GM23338 (cell line): ENCODE data around the gene MYOF. TPM values are rescaled to one million over a fixed set of nuclear protein-coding genes. Genes with fewer than 3 reads are reported as not detected.

Source experiments
- ATAC-seq: fragments of 200-7000 bp; cut with Tn5 transposase; 3 replicates; pipeline ENCODE4 v1.9.1; 2020
- DNase-seq: peaks from one replicate; pipeline ENCODE4 v3.0.0-alpha.2; 2015; ENCODE audit warnings: low spot score
- H2AFZ ChIP-seq: fragments of 200-600 bp; sonication (generic); 2 replicates; pipeline ENCODE4 v1.8.0; 2016; ENCODE audit warnings: antibody characterized with exemption, mild to moderate bottlenecking, moderate library complexity
- H3F3A ChIP-seq: fragments of 200-600 bp; sonication (generic); replicated peaks from 2 replicates; pipeline ENCODE4 v1.8.0; 2017; ENCODE audit warnings: antibody characterized with exemption, mixed run types, low read depth
- H3K27ac ChIP-seq: fragments of 200-600 bp; sonication (generic); 2 replicates; pipeline ENCODE4 v1.6.1; 2016; ENCODE audit warnings: low read depth
- H3K27me3 ChIP-seq: fragments of 200-600 bp; sonication (generic); 2 replicates; pipeline ENCODE4 v1.8.0; 2016; ENCODE audit warnings: mild to moderate bottlenecking, mixed run types, moderate library complexity; ENCODE audit not compliant: insufficient read depth
- H3K36me3 ChIP-seq: fragments of 200-600 bp; sonication (generic); 2 replicates; pipeline ENCODE4 v1.8.0; 2016; ENCODE audit warnings: mild to moderate bottlenecking; ENCODE audit not compliant: insufficient read depth
- H3K4me1 ChIP-seq: fragments of 200-600 bp; sonication (generic); 2 replicates; pipeline ENCODE4 v1.8.0; 2016; ENCODE audit warnings: mild to moderate bottlenecking, moderate library complexity; ENCODE audit not compliant: insufficient read depth
- H3K4me2 ChIP-seq: fragments of 200-600 bp; sonication (generic); 2 replicates; pipeline ENCODE4 v1.7.1; 2017; ENCODE audit warnings: mixed run types
- H3K4me3 ChIP-seq: fragments of 200-600 bp; sonication (generic); 2 replicates; pipeline ENCODE4 v1.6.1; 2016; ENCODE audit warnings: mixed run types
- H3K79me2 ChIP-seq: fragments of 200-600 bp; sonication (generic); replicated peaks from 2 replicates; pipeline ENCODE4 v1.8.0; 2017; ENCODE audit warnings: mild to moderate bottlenecking; ENCODE audit not compliant: insufficient read depth
- H3K9me2 ChIP-seq: fragments of 200-600 bp; sonication (generic); 2 replicates; pipeline ENCODE4 v1.8.0; 2017; ENCODE audit not compliant: insufficient read depth
- H4K20me1 ChIP-seq: fragments of 200-600 bp; sonication (generic); replicated peaks from 2 replicates; pipeline ENCODE4 v1.8.0; 2017; ENCODE audit warnings: mild to moderate bottlenecking; ENCODE audit not compliant: insufficient read depth
- H3K27ac Mint-ChIP-seq: 2 replicates; pipeline ENCODE4 v1.8.0; 2020; ENCODE audit warnings: inconsistent platforms, mild to moderate bottlenecking, moderate library complexity, mixed read lengths
- H3K27me3 Mint-ChIP-seq: 3 replicates; pipeline ENCODE4 v1.8.0; 2022; ENCODE audit warnings: low read depth, mild to moderate bottlenecking, moderate library complexity, mixed read lengths, inconsistent platforms; ENCODE audit not compliant: insufficient read depth, poor library complexity
- H3K36me3 Mint-ChIP-seq: 3 replicates; pipeline ENCODE4 v1.8.0; 2021; ENCODE audit warnings: low read depth, mild to moderate bottlenecking, inconsistent platforms, moderate library complexity, mixed read lengths
- H3K4me1 Mint-ChIP-seq: 3 replicates; pipeline ENCODE4 v1.8.0; 2020; ENCODE audit warnings: mild to moderate bottlenecking, inconsistent platforms, mixed read lengths
- H3K4me3 Mint-ChIP-seq: 3 replicates; pipeline ENCODE4 v1.8.0; 2021; ENCODE audit warnings: moderate library complexity, mild to moderate bottlenecking, inconsistent platforms, mixed read lengths
- H3K9me3 Mint-ChIP-seq: 3 replicates; pipeline ENCODE4 v1.8.0; 2020; ENCODE audit warnings: moderate library complexity, mild to moderate bottlenecking, inconsistent platforms, mixed read lengths
- CREB1 ChIP-seq: fragments of 250-450 bp; sonication (Bioruptor Pico); IDR thresholded peaks from 2 replicates; pipeline ENCODE4 v1.5.0; 2020; ENCODE audit warnings: low read depth, mild to moderate bottlenecking, moderate library complexity
- EZH2 ChIP-seq: fragments of 200-600 bp; sonication (generic); IDR thresholded peaks from one replicate; pipeline ENCODE4 v1.8.0; 2017; ENCODE audit warnings: antibody characterized with exemption, mild to moderate bottlenecking, low read depth; ENCODE audit not compliant: unreplicated experiment
- EZH2phosphoT487 ChIP-seq: fragments of 200-600 bp; sonication (generic); IDR thresholded peaks from one replicate; pipeline ENCODE4 v1.8.1; 2018; ENCODE audit warnings: antibody characterized with exemption; ENCODE audit not compliant: unreplicated experiment
- JUNB ChIP-seq: IDR thresholded peaks from one replicate; pipeline ENCODE4 v1.6.1; 2016; ENCODE audit warnings: antibody characterized with exemption; ENCODE audit not compliant: unreplicated experiment
- NANOG ChIP-seq: IDR thresholded peaks from 2 replicates; pipeline ENCODE4 v1.6.1; 2016; ENCODE audit warnings: antibody characterized with exemption, borderline replicate concordance
- POLR2AphosphoS5 ChIP-seq: IDR thresholded peaks from 2 replicates; pipeline ENCODE4 v1.6.1; 2016; ENCODE audit warnings: antibody characterized with exemption, low read depth
- STAT1 ChIP-seq: IDR thresholded peaks from one replicate; pipeline ENCODE4 v1.6.1; 2016; ENCODE audit warnings: antibody characterized with exemption; ENCODE audit not compliant: unreplicated experiment
- ZNF114 ChIP-seq: fragments of 250-450 bp; sonication (Bioruptor Pico); IDR thresholded peaks from 2 replicates; pipeline ENCODE4 v1.5.0; 2020; ENCODE audit warnings: mild to moderate bottlenecking, moderate library complexity
- ZNF331 ChIP-seq: fragments of 250-450 bp; sonication (Bioruptor Pico); IDR thresholded peaks from 2 replicates; pipeline ENCODE4 v1.5.0; 2020; ENCODE audit warnings: low read depth, mild to moderate bottlenecking, moderate library complexity
- polyA plus RNA-seq: library from polyadenylated mRNA; unstranded; fragments of >200 nt; fragmentation: Nextera tagmentation; extraction: Ambion mirVana; gene quantifications from 2 replicates; pipeline ENCODE4 v1.2.1, GENCODE V29; 2016
- total RNA-seq: library from RNA; depleted of rRNA; stranded (reverse); fragments of >200 nt; shearing (Covaris generic); gene quantifications from 2 replicates; pipeline ENCODE4 v1.2.3, GENCODE V29; 2014
- TF ChIP-seq, protein P1 (sequence below): IDR thresholded peaks from 2 replicates; pipeline ENCODE4 v1.6.1; 2016; ENCODE audit warnings: antibody characterized with exemption
- TF ChIP-seq, protein P2 (sequence below): IDR thresholded peaks from one replicate; pipeline ENCODE4 v1.6.1; 2018; ENCODE audit warnings: antibody characterized with exemption; ENCODE audit not compliant: unreplicated experiment
- TF ChIP-seq, protein P3 (sequence below): fragments of 250-450 bp; sonication (Bioruptor Pico); IDR thresholded peaks from 2 replicates; pipeline ENCODE4 v1.5.0; 2020; ENCODE audit warnings: mild to moderate bottlenecking, moderate library complexity
- TF ChIP-seq, protein P4 (sequence below), 2 experiments: fragments of 200-600 bp in 1 of 2; sonication (generic) in 1 of 2; conservative IDR thresholded peaks; 2 replicates each; pipeline versions ENCODE4 v1.5.1 to v1.6.1; 2016 to 2017; ENCODE audit warnings: antibody characterized with exemption in 2 of 2, low read depth in 2 of 2, mild to moderate bottlenecking in 2 of 2, moderate library complexity in 1 of 2

Gene MYOF
- total and polyA plus RNA-seq, 2 experiments from 2014 or later = 0.82 to 1.4 TPM

DNA sequence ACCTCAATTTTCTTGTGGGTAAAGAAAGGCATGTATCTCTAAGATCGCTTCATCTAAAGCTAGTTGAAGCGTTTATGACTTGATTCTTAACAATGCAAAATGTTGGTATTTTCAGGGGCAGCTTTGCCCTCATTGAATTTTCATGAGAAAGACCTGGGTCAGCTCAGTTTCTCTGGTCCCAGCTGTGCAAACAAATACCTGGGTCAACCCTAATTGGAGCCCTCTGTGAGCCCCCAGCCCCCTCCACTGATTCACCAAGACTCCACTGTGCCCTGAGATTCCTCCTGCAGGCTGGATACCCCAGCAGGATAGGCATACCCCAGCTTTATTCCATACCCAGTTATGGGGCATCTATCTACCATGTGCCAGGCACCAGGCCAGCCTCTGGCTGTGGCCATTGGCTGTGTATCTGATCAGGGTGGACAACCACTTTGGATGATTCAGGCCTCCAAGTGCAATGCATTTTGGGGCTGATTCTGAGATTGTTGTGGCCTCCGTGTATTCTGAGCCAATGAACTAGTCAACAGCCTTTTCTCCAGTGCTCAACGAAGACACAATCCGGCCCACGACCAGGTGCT, 201.9 kb downstream of the MYOF start:
- Histone ChIP-seq H2AFZ (no peak overlapping the region), H3K27me3 (no peaks in the 10 kb centered on the region), H3K27ac (peak overlapping the region; percentile 98), H3K4me1 (peaks cover 34% of the 10 kb centered on the region; the same call in 1 of the 2 replicates), H3K36me3 (no peaks in the 10 kb centered on the region), H4K20me1 (no peaks in the 10 kb centered on the region), H3F3A (peaks cover 10% of the 10 kb centered on the region), H3K4me2 (peak overlapping the region; percentile 36; the same call in 1 of the 2 replicates), H3K9me2 (no peaks in the 10 kb centered on the region; the same call in 1 of the 2 replicates), H3K4me3 (peak overlapping the region; percentile 4; the same call in 1 of the 2 replicates), H3K79me2 (0 out of 2 replicates have a peak, but pooled peaks cover 3% of the 10 kb centered on the region)
- Mint-ChIP-seq H3K9me3 (peaks cover 6% of the 10 kb centered on the region; the same call in 1 of the 3 replicates), H3K27me3 (peaks cover 17% of the 10 kb centered on the region), H3K4me1 (peaks cover 41% of the 10 kb centered on the region), H3K36me3 (peaks cover 27% of the 10 kb centered on the region), H3K27ac (peak overlapping the region; percentile 97), H3K4me3 (peak overlapping the region; percentile 8; the same call in 2 of the 3 replicates)
- TF ChIP-seq, protein P1, sequence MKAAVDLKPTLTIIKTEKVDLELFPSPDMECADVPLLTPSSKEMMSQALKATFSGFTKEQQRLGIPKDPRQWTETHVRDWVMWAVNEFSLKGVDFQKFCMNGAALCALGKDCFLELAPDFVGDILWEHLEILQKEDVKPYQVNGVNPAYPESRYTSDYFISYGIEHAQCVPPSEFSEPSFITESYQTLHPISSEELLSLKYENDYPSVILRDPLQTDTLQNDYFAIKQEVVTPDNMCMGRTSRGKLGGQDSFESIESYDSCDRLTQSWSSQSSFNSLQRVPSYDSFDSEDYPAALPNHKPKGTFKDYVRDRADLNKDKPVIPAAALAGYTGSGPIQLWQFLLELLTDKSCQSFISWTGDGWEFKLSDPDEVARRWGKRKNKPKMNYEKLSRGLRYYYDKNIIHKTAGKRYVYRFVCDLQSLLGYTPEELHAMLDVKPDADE = no peak
- TF ChIP-seq EZH2phosphoT487 (no peak), STAT1 (no peak), CREB1 (CRISPR knock-in tag) (no peak), NANOG (peak; percentile 67; the same call in 1 of the 2 replicates), POLR2AphosphoS5 (no peak), ZNF331 (CRISPR knock-in tag) (no peak), EZH2 (no peak), ZNF114 (CRISPR knock-in tag) (no peak), JUNB (no peak)
- TF ChIP-seq, protein P2, sequence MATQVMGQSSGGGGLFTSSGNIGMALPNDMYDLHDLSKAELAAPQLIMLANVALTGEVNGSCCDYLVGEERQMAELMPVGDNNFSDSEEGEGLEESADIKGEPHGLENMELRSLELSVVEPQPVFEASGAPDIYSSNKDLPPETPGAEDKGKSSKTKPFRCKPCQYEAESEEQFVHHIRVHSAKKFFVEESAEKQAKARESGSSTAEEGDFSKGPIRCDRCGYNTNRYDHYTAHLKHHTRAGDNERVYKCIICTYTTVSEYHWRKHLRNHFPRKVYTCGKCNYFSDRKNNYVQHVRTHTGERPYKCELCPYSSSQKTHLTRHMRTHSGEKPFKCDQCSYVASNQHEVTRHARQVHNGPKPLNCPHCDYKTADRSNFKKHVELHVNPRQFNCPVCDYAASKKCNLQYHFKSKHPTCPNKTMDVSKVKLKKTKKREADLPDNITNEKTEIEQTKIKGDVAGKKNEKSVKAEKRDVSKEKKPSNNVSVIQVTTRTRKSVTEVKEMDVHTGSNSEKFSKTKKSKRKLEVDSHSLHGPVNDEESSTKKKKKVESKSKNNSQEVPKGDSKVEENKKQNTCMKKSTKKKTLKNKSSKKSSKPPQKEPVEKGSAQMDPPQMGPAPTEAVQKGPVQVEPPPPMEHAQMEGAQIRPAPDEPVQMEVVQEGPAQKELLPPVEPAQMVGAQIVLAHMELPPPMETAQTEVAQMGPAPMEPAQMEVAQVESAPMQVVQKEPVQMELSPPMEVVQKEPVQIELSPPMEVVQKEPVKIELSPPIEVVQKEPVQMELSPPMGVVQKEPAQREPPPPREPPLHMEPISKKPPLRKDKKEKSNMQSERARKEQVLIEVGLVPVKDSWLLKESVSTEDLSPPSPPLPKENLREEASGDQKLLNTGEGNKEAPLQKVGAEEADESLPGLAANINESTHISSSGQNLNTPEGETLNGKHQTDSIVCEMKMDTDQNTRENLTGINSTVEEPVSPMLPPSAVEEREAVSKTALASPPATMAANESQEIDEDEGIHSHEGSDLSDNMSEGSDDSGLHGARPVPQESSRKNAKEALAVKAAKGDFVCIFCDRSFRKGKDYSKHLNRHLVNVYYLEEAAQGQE = no peak
- TF ChIP-seq, protein P3, sequence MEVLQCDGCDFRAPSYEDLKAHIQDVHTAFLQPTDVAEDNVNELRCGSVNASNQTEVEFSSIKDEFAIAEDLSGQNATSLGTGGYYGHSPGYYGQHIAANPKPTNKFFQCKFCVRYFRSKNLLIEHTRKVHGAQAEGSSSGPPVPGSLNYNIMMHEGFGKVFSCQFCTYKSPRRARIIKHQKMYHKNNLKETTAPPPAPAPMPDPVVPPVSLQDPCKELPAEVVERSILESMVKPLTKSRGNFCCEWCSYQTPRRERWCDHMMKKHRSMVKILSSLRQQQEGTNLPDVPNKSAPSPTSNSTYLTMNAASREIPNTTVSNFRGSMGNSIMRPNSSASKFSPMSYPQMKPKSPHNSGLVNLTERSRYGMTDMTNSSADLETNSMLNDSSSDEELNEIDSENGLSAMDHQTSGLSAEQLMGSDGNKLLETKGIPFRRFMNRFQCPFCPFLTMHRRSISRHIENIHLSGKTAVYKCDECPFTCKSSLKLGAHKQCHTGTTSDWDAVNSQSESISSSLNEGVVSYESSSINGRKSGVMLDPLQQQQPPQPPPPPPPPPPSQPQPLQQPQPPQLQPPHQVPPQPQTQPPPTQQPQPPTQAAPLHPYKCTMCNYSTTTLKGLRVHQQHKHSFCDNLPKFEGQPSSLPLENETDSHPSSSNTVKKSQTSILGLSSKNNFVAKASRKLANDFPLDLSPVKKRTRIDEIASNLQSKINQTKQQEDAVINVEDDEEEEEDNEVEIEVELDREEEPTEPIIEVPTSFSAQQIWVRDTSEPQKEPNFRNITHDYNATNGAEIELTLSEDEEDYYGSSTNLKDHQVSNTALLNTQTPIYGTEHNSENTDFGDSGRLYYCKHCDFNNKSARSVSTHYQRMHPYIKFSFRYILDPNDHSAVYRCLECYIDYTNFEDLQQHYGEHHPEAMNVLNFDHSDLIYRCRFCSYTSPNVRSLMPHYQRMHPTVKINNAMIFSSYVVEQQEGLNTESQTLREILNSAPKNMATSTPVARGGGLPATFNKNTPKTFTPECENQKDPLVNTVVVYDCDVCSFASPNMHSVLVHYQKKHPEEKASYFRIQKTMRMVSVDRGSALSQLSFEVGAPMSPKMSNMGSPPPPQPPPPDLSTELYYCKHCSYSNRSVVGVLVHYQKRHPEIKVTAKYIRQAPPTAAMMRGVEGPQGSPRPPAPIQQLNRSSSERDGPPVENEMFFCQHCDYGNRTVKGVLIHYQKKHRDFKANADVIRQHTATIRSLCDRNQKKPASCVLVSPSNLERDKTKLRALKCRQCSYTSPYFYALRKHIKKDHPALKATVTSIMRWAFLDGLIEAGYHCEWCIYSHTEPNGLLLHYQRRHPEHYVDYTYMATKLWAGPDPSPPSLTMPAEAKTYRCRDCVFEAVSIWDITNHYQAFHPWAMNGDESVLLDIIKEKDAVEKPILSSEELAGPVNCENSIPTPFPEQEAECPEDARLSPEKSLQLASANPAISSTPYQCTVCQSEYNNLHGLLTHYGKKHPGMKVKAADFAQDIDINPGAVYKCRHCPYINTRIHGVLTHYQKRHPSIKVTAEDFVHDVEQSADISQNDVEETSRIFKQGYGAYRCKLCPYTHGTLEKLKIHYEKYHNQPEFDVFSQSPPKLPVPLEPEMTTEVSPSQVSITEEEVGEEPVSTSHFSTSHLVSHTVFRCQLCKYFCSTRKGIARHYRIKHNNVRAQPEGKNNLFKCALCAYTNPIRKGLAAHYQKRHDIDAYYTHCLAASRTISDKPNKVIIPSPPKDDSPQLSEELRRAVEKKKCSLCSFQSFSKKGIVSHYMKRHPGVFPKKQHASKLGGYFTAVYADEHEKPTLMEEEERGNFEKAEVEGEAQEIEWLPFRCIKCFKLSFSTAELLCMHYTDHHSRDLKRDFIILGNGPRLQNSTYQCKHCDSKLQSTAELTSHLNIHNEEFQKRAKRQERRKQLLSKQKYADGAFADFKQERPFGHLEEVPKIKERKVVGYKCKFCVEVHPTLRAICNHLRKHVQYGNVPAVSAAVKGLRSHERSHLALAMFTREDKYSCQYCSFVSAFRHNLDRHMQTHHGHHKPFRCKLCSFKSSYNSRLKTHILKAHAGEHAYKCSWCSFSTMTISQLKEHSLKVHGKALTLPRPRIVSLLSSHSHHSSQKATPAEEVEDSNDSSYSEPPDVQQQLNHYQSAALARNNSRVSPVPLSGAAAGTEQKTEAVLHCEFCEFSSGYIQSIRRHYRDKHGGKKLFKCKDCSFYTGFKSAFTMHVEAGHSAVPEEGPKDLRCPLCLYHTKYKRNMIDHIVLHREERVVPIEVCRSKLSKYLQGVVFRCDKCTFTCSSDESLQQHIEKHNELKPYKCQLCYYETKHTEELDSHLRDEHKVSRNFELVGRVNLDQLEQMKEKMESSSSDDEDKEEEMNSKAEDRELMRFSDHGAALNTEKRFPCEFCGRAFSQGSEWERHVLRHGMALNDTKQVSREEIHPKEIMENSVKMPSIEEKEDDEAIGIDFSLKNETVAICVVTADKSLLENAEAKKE (CRISPR knock-in tag) = peak; percentile 3; the same call in 1 of the 2 replicates
- TF ChIP-seq, protein P4, sequence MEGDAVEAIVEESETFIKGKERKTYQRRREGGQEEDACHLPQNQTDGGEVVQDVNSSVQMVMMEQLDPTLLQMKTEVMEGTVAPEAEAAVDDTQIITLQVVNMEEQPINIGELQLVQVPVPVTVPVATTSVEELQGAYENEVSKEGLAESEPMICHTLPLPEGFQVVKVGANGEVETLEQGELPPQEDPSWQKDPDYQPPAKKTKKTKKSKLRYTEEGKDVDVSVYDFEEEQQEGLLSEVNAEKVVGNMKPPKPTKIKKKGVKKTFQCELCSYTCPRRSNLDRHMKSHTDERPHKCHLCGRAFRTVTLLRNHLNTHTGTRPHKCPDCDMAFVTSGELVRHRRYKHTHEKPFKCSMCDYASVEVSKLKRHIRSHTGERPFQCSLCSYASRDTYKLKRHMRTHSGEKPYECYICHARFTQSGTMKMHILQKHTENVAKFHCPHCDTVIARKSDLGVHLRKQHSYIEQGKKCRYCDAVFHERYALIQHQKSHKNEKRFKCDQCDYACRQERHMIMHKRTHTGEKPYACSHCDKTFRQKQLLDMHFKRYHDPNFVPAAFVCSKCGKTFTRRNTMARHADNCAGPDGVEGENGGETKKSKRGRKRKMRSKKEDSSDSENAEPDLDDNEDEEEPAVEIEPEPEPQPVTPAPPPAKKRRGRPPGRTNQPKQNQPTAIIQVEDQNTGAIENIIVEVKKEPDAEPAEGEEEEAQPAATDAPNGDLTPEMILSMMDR (conservative IDR thresholded peaks at IDR 0.05; ENCODE audit: low read depth in 2 of 2) = no peak
- ATAC-seq (peak; percentile 67), DNase-seq (peak; percentile 78)
